Measurements from ENCODE around the gene METTL5. TPM values are rescaled to one million over a fixed set of nuclear protein-coding genes. Genes with fewer than 3 reads are reported as not detected.
A peak's percentile ranks its signal among the peaks of the same experiment; 100 is the strongest.

Gene METTL5
- total and polyA plus RNA-seq, 9 of the 15 experiments (the other 6 are each of a cell fraction or from before 2014, with no cell fraction given) = 149 to 471 (median 224) TPM

- TF ChIP-seq ZNF511 (CRISPR knock-in tag; IDR thresholded peaks at IDR 0.05) (peak; percentile 15; the same call in 1 of the 2 replicates), SAP30 (IDR thresholded peaks at IDR 0.05; ENCODE audit: borderline replicate concordance, insufficient read depth, low read depth, low read length, poor library complexity, severe bottlenecking) (no peak), KAT7 (CRISPR knock-in tag; IDR thresholded peaks at IDR 0.05; ENCODE audit: borderline replicate concordance) (peak; percentile 91; the same call in 1 of the 2 replicates), RERE (CRISPR knock-in tag; IDR thresholded peaks at IDR 0.05; ENCODE audit: borderline replicate concordance) (peak; percentile 83; the same call in 1 of the 2 replicates), PHF8 (IDR thresholded peaks at IDR 0.05; ENCODE audit: borderline replicate concordance, low read length) (peak; percentile 87; the same call in 1 of the 2 replicates), ZNF232 (CRISPR knock-in tag; IDR thresholded peaks at IDR 0.05) (0 out of 2 replicates have a peak, but pooled peaks have one; percentile 41), MCM7 (IDR thresholded peaks at IDR 0.05) (no peak), KAT8 (IDR thresholded peaks at IDR 0.05; ENCODE audit: low read depth) (no peak), CREBBP (IDR thresholded peaks at IDR 0.05; ENCODE audit: low read depth, low read length) (no peak), ZBTB2 (IDR thresholded peaks at IDR 0.05) (no peak), HMGN3 (IDR thresholded peaks at IDR 0.05; ENCODE audit: borderline replicate concordance, extremely low read depth, insufficient read length, low read depth, low read length) (peak; percentile 35), BHLHE40 (IDR thresholded peaks at IDR 0.05; ENCODE audit: low read length) (no peak), ZNF740 (CRISPR knock-in tag; IDR thresholded peaks at IDR 0.05) (0 out of 2 replicates have a peak, but pooled peaks have one; percentile 37), ZNF740 (tag; IDR thresholded peaks at IDR 0.05) (no peak), HMGXB4 (CRISPR knock-in tag; IDR thresholded peaks at IDR 0.05) (peak; percentile 80)
These were observed 2.8 kb upstream of the METTL5 start, which contains the start of gene UBR3 (continued) for GRCh38 chr2:169827272-169828140.

Measured in K562 (cell line).